Left ventricle myocardium inferior (tissue), 1 donor: ENCODE measurements around the gene TLCD3A. TPM values are rescaled to one million over a fixed set of nuclear protein-coding genes. Genes with fewer than 3 reads are reported as not detected.

Experiments
- DNase-seq: peaks from one replicate; pipeline ENCODE4 v3.0.0-alpha.2; 2020
- H3K27ac ChIP-seq: fragments of 200-600 bp; replicated peaks from 2 replicates; pipeline ENCODE4 v1.8.0; 2021
- H3K27me3 ChIP-seq: fragments of 200-600 bp; 2 replicates; pipeline ENCODE4 v1.8.0; 2021; ENCODE audit warnings: low read depth
- H3K36me3 ChIP-seq: fragments of 200-600 bp; 2 replicates; pipeline ENCODE4 v1.8.0; 2021
- H3K4me1 ChIP-seq: fragments of 200-600 bp; 2 replicates; pipeline ENCODE4 v1.8.0; 2021
- H3K4me3 ChIP-seq: fragments of 200-600 bp; 2 replicates; pipeline ENCODE4 v1.8.0; 2021; ENCODE audit warnings: mild to moderate bottlenecking, moderate library complexity
- H3K9me3 ChIP-seq: fragments of 200-600 bp; replicated peaks from 2 replicates; pipeline ENCODE4 v1.8.0; 2021
- intact Hi-C: fragments of 100-400 bp; cut with micrococcal nuclease; formaldehyde crosslinking; loops from one replicate; pipeline ENCODE4 v1.11.0; 2022
- total RNA-seq: library from RNA; stranded (reverse); fragmentation: NEBNext Ultra II Directional; extraction: Animal tissue kit (Norgen Biotek cat#: 25700); gene quantifications from one replicate; pipeline ENCODE4 v1.2.1, GENCODE V29; 2021
- TF ChIP-seq, protein P1 (sequence below): fragments of 200-600 bp; IDR thresholded peaks from 2 replicates; pipeline ENCODE4 v1.8.0; 2021; ENCODE audit warnings: antibody characterized with exemption, mild to moderate bottlenecking, borderline replicate concordance
- donor health status: DM: no; HTN: yes; CAD: no; lungs with severe emphysema.

The TLCD3A gene
- total RNA-seq, 1 donor from 2014 or later, result 1.5 TPM

DNA sequence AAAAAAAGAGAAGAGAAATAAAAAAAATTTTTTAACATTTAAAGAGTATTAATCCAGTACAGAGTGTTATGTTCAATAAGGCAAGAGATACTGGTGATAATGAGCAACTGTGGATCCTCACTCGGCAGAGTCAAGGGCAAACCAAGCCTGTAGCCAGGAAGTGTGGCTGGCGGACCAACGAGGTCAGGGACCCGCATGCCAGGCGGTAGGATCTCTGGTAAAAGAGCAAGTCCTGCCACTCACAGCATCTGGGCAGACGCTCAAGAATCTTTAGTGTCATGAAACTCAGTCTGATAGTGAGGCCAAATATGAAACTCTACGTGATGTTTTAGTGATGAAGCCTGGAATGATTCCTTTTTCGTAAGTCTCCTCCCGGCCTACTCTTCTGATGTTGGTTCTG is 28.0 kb downstream of the TLCD3A start:
- Histone ChIP-seq H3K4me1 (peaks cover 18% of the 10 kb centered on the region), H3K9me3 (no peaks in the 10 kb centered on the region), H3K4me3 (no peak overlapping the region), H3K27me3 (no peaks in the 10 kb centered on the region), H3K27ac (peak overlapping the region; percentile 68), H3K36me3 (peaks cover 64% of the 10 kb centered on the region)
- TF ChIP-seq, protein P1, sequence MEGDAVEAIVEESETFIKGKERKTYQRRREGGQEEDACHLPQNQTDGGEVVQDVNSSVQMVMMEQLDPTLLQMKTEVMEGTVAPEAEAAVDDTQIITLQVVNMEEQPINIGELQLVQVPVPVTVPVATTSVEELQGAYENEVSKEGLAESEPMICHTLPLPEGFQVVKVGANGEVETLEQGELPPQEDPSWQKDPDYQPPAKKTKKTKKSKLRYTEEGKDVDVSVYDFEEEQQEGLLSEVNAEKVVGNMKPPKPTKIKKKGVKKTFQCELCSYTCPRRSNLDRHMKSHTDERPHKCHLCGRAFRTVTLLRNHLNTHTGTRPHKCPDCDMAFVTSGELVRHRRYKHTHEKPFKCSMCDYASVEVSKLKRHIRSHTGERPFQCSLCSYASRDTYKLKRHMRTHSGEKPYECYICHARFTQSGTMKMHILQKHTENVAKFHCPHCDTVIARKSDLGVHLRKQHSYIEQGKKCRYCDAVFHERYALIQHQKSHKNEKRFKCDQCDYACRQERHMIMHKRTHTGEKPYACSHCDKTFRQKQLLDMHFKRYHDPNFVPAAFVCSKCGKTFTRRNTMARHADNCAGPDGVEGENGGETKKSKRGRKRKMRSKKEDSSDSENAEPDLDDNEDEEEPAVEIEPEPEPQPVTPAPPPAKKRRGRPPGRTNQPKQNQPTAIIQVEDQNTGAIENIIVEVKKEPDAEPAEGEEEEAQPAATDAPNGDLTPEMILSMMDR, result no peak
- intact Hi-C loops, result no loop called here
- peak; percentile 49 for DNase-seq

DNA sequence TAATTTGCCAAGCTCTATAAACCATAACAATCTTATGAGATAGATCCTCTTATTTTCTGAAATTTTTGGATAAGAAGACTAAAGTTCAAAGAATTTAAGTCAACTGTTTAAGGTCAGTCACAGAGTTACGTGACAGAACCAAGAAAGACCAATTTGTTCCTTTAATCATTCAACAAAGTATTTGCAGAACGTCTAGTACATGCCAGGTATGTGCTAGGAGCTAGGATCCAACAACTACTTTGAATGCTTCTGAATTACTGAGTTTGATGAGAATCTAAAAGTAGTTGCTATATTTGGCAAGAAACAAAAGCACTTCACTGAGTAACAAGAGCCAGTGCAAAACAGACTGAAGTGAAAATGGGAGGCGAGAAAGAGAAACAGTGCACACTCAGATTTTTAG is 34.7 kb downstream of the TLCD3A start:
- no peak for DNase-seq
- TF ChIP-seq, protein P1, result no peak
- Histone ChIP-seq H3K4me1 (no peaks in the 10 kb centered on the region), H3K4me3 (no peak overlapping the region), H3K36me3 (peaks cover 84% of the 10 kb centered on the region), H3K27ac (peak overlapping the region; percentile 27), H3K27me3 (no peaks in the 10 kb centered on the region), H3K9me3 (no peaks in the 10 kb centered on the region)
- intact Hi-C loops, result no loop called here

DNA sequence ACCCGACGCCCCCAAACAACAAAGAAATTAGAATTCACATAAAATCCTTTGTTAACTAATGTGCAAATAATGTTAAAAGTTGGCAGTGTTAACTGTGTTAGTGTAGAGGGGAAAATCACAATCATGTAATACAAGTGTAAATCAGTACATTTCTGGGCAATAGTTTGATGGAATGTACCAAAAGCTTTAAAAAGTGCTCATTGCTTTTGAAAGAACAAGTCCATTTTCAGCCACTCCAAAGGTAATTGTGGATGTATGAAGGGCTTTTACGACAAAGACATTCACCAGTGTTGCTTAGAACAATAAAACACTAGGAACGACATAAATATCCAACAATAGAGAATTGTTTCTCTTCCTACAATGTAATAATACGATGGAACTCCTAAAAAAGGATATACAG is 40.6 kb downstream of the TLCD3A start:
- DNase-seq, result no peak
- H3K27ac ChIP-seq, result no peak overlapping the region
- intact Hi-C loops, result no loop called here
- no peaks in the 10 kb centered on the region for H3K9me3 ChIP-seq
- no peaks in the 10 kb centered on the region for H3K27me3 ChIP-seq
- no peak overlapping the region for H3K4me3 ChIP-seq
- H3K36me3 ChIP-seq, result peaks cover 82% of the 10 kb centered on the region
- TF ChIP-seq, protein P1, result no peak
- H3K4me1 ChIP-seq, result no peaks in the 10 kb centered on the region

DNA sequence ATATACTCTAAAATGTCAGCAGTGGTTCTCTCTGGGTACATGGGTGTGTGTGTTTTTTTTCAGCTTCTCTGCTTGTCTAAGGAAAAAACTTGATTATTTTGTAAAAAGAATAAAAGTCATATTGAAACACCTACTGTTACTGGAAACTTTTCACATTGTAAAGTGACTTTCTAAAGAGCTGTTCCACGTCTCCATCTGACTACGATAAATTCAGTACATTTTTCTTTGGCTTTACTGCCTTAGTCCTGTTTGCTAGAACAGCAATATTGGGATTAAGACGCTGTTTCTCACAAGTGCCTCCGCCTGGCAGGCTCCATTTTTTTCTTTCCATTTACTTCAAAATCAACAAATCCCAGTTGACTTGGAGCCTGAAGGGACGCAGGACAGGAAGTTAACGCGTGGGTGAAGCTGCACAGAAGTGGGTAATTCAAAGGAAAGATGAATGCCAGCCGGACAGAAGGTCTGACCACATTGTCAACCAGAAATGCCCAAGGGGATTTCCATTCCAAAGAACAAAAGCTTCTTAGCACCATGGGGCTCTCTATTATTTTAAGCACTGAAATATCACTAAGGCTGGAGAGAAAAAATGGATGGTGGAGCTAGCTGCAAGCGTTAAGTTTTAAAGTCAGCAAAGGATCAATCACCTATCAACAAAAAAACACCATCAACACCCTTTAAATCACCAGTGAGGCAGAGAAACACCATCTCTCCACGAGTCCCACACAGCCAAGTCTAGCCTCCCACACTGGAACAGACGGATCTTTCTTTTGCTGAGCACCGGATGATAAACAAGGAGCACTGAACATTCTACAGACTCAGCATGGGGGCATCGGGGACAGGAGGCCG is 41.3 kb downstream of the TLCD3A start:
- Histone ChIP-seq H3K4me3 (no peak overlapping the region), H3K27ac (no peak overlapping the region), H3K4me1 (no peaks in the 10 kb centered on the region), H3K27me3 (no peaks in the 10 kb centered on the region), H3K9me3 (no peaks in the 10 kb centered on the region), H3K36me3 (peaks cover 88% of the 10 kb centered on the region)
- TF ChIP-seq, protein P1, result no peak
- intact Hi-C loops, result no loop called here
- DNase-seq, result no peak

DNA sequence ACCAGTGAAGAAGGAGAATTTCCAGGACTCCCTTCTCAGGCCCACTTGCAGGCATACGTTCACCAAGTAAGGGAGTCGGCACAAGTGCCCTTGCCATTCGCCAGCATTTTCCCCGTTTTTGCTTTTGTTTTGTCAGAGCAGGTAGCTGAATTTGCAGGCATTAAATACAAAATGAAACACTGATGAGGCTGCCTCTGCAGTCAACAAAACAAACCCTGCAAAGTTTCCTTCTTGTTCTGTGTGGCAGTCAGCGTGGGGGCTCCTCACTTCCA is 41.9 kb downstream of the TLCD3A start:
- Histone ChIP-seq H3K4me3 (no peak overlapping the region), H3K4me1 (no peaks in the 10 kb centered on the region), H3K27me3 (no peaks in the 10 kb centered on the region), H3K36me3 (peaks cover 88% of the 10 kb centered on the region), H3K9me3 (no peaks in the 10 kb centered on the region), H3K27ac (no peak overlapping the region)
- intact Hi-C loops, result no loop called here
- TF ChIP-seq, protein P1, result no peak
- DNase-seq, result no peak
